PC-3 (cell line): ENCODE results near the gene ANKRD40. TPM values are rescaled to one million over a fixed set of nuclear protein-coding genes. Genes with fewer than 3 reads are reported as not detected.

ENCODE experiments used
- ATAC-seq: fragments of 200-7000 bp; cut with Tn5 transposase; 2 replicates; pipeline ENCODE4 v1.9.1; 2020; ENCODE audit warnings: mild to moderate bottlenecking, moderate library complexity
- BruUV-seq: library from RNA; stranded (reverse); fragments of 400-500 nt; replicated peaks from 2 replicates; lab custom pipeline; 2021; lab: Mats Ljungman, UMichigan
- CTCF ChIA-PET: fragments of 300-600 bp; sonication (Branson Sonifier 250); formaldehyde crosslinking; loops from one replicate; lab custom pipeline; 2022; ENCODE audit warnings: antibody characterized with exemption; lab: Charles Lee
- POLR2A ChIA-PET: fragments of 300-600 bp; sonication (Branson Sonifier 250); formaldehyde crosslinking; loops from one replicate; lab custom pipeline; 2022; ENCODE audit warnings: antibody characterized with exemption; ENCODE audit not compliant: unreplicated experiment; lab: Charles Lee
- DNase-seq: peaks from one replicate; pipeline ENCODE4 v3.0.0-alpha.2; 2015
- H2AFZ ChIP-seq: fragments of 300-600 bp; sonication (generic); 2 replicates; pipeline ENCODE4 v1.6.0; 2016; ENCODE audit warnings: antibody characterized with exemption, low read length
- H3F3A ChIP-seq: fragments of 300-600 bp; sonication (generic); one replicate; pipeline ENCODE4 v1.6.0; 2017; ENCODE audit warnings: antibody characterized with exemption, low read length, control low read depth, mild to moderate bottlenecking; ENCODE audit not compliant: unreplicated experiment
- H3K27ac ChIP-seq: fragments of 300-600 bp; sonication (generic); 2 replicates; pipeline ENCODE4 v1.5.1; 2016; ENCODE audit warnings: mild to moderate bottlenecking, low read length
- H3K27me3 ChIP-seq: fragments of 300-600 bp; sonication (generic); 2 replicates; pipeline ENCODE4 v1.6.1; 2016; ENCODE audit warnings: low read length, mixed read lengths
- H3K36me3 ChIP-seq: fragments of 300-600 bp; sonication (generic); 2 replicates; pipeline ENCODE4 v1.6.1; 2016; ENCODE audit warnings: low read depth, mixed run types, low read length, mixed read lengths
- H3K4me1 ChIP-seq: fragments of 300-600 bp; sonication (generic); 2 replicates; pipeline ENCODE4 v1.5.1; 2016; ENCODE audit warnings: low read length; ENCODE audit not compliant: insufficient read depth
- H3K4me2 ChIP-seq: fragments of 300-600 bp; sonication (generic); 2 replicates; pipeline ENCODE4 v1.6.0; 2016; ENCODE audit warnings: low read length
- H3K4me3 ChIP-seq: fragments of 300-600 bp; sonication (generic); 2 replicates; pipeline ENCODE4 v1.5.1; 2016; ENCODE audit warnings: mild to moderate bottlenecking, low read length, mixed read lengths
- H3K79me2 ChIP-seq: fragments of 300-600 bp; sonication (generic); 2 replicates; pipeline ENCODE4 v1.6.1; 2017; ENCODE audit warnings: low read length, mixed read lengths
- H3K9ac ChIP-seq: fragments of 300-600 bp; sonication (generic); 2 replicates; pipeline ENCODE4 v1.6.0; 2016; ENCODE audit warnings: mild to moderate bottlenecking, low read length
- H3K9me2 ChIP-seq: fragments of 300-600 bp; sonication (generic); replicated peaks from 2 replicates; pipeline ENCODE4 v1.6.1; 2016; ENCODE audit warnings: mixed run types, low read length, mixed read lengths
- H3K9me3 ChIP-seq: fragments of 300-600 bp; sonication (generic); 2 replicates; pipeline ENCODE4 v1.6.1; 2016; ENCODE audit warnings: low read length, mixed read lengths
- H4K20me1 ChIP-seq: fragments of 300-600 bp; sonication (generic); 2 replicates; pipeline ENCODE4 v1.6.1; 2016; ENCODE audit warnings: low read length, mixed read lengths
- EZH2 ChIP-seq: fragments of 300-600 bp; sonication (generic); IDR thresholded peaks from one replicate; pipeline ENCODE4 v1.6.1; 2017; ENCODE audit warnings: antibody characterized with exemption, mild to moderate bottlenecking, low read length; ENCODE audit not compliant: unreplicated experiment
- EZH2phosphoT487 ChIP-seq: fragments of 300-600 bp; sonication (generic); IDR thresholded peaks from 2 replicates; pipeline ENCODE4 v1.6.1; 2018; ENCODE audit warnings: mild to moderate bottlenecking, antibody characterized with exemption, low read length, borderline replicate concordance
- intact Hi-C: fragments of 100-400 bp; cut with micrococcal nuclease; formaldehyde crosslinking; loops from 2 replicates; pipeline ENCODE4 v1.9.0; 2023
- total RNA-seq: library from RNA; depleted of rRNA; stranded (reverse); fragments of >200 nt; gene quantifications from 2 replicates; pipeline ENCODE4 v1.2.3, GENCODE V29; 2014
- TF ChIP-seq, protein P1 (sequence below): fragments of 300-600 bp; sonication (generic); conservative IDR thresholded peaks from 2 replicates; pipeline ENCODE4 v1.5.1; 2017; ENCODE audit warnings: antibody characterized with exemption, low read depth, mild to moderate bottlenecking, low read length

The ANKRD40 gene
- total RNA-seq, 1 experiment from 2014 or later, result 44.2 TPM

DNA sequence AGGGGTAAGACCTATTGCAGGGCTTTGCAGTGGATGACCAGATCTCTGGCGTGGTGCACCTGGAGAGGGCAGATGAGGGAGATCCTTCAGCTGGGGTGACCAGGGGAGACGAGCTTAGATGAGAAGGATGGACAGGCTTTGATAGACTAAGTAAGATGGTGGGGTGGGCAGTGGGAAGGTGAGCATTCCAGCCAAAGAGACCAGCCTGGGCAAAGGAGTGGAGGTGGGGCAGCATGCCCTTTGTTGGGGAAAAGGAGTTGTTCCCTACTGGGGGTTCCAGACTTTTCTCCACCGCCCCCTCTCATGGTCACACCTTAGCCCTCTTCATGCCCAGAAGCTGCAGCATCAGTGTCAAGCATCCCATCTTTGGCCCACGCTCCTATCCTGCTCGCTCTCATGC, 27.6 kb downstream of the ANKRD40 start:
- Histone ChIP-seq H3K9me3 (no peaks in the 10 kb centered on the region), H3K4me2 (no peak overlapping the region), H3K27ac (no peak overlapping the region), H3K4me1 (peaks cover 23% of the 10 kb centered on the region), H3K4me3 (no peak overlapping the region), H2AFZ (no peak overlapping the region), H3K36me3 (0 out of 2 replicates have a peak, but pooled peaks cover 5% of the 10 kb centered on the region), H3K79me2 (no peaks in the 10 kb centered on the region), H3F3A (no peaks in the 10 kb centered on the region), H3K9me2 (no peaks in the 10 kb centered on the region), H3K9ac (no peak overlapping the region), H4K20me1 (no peaks in the 10 kb centered on the region), H3K27me3 (no peaks in the 10 kb centered on the region)
- TF ChIP-seq EZH2phosphoT487 (no peak), EZH2 (no peak)
- TF ChIP-seq, protein P1, sequence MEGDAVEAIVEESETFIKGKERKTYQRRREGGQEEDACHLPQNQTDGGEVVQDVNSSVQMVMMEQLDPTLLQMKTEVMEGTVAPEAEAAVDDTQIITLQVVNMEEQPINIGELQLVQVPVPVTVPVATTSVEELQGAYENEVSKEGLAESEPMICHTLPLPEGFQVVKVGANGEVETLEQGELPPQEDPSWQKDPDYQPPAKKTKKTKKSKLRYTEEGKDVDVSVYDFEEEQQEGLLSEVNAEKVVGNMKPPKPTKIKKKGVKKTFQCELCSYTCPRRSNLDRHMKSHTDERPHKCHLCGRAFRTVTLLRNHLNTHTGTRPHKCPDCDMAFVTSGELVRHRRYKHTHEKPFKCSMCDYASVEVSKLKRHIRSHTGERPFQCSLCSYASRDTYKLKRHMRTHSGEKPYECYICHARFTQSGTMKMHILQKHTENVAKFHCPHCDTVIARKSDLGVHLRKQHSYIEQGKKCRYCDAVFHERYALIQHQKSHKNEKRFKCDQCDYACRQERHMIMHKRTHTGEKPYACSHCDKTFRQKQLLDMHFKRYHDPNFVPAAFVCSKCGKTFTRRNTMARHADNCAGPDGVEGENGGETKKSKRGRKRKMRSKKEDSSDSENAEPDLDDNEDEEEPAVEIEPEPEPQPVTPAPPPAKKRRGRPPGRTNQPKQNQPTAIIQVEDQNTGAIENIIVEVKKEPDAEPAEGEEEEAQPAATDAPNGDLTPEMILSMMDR, result no peak
- ChIA-PET CTCF (no interaction called here), POLR2A (no interaction called here)
- intact Hi-C loops, result no loop called here
- no peak for ATAC-seq
- no peak for DNase-seq
- BruUV-seq, result no TSS peak

DNA sequence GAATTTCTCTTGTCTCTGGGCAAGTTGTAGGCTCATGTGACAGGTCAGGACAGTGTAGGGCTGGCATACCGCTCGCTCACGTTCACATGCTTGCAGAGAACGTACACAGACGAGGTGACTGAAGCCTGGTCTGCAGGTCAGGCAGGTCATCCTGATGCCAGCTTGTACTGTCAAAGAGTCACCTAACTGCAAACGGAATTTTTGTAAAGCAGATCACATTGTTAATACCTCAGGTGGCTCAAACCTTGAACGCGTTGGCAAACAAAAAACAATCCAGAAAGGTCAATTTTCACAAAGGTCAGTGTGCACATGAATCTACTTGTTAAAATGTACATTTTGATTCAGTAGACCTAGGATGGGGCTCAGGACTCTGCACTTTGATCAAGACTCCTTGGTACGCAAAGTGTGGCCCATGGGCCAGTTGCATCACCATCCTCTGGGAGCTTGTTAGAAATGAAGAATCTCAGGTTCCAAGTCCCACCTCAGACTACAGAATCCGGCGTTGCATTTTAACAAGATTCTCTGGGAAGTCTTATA, 28.6 kb downstream of the ANKRD40 start:
- H3K4me1 ChIP-seq, result peaks cover 12% of the 10 kb centered on the region; the same call in 1 of the 2 replicates
- H4K20me1 ChIP-seq, result no peaks in the 10 kb centered on the region
- BruUV-seq, result no TSS peak
- no peak overlapping the region for H3K4me3 ChIP-seq
- H3K9me3 ChIP-seq, result no peaks in the 10 kb centered on the region
- H2AFZ ChIP-seq, result no peak overlapping the region
- intact Hi-C loops, result no loop called here
- ChIA-PET POLR2A (no interaction called here), CTCF (no interaction called here)
- no peaks in the 10 kb centered on the region for H3K27me3 ChIP-seq
- H3K79me2 ChIP-seq, result no peaks in the 10 kb centered on the region
- no peak for DNase-seq
- no peaks in the 10 kb centered on the region for H3K9me2 ChIP-seq
- H3K9ac ChIP-seq, result no peak overlapping the region
- H3K4me2 ChIP-seq, result no peak overlapping the region
- 0 out of 2 replicates have a peak, but pooled peaks cover 5% of the 10 kb centered on the region for H3K36me3 ChIP-seq
- no peak overlapping the region for H3K27ac ChIP-seq
- H3F3A ChIP-seq, result no peaks in the 10 kb centered on the region
- TF ChIP-seq, protein P1, result no peak
- TF ChIP-seq EZH2, result no peak
- no peak for ATAC-seq

DNA sequence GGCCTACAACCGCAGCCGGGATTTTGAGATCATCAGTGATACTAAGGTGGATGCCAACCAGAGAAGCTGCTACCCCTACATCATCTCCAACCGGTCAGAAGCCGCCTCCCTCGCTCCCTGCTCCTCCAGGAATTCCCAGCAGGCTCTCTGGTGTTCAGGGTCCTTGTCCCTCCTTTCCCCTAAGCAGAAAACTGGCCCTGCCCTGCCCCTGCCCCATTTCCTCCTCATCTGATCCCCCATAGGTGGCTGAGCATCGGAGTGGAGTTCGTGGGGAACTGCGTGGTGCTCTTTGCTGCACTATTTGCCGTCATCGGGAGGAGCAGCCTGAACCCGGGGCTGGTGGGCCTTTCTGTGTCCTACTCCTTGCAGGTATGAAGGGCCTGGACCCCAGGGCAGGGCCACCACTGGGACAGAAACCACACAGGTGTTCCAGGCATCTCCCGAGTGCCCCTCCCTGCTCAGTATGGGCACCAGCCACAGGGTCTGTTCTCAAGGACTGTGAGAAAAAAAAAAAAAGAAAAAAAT, 29.8 kb downstream of the ANKRD40 start:
- no peak overlapping the region for H3K4me2 ChIP-seq
- no peak overlapping the region for H3K4me3 ChIP-seq
- peaks cover 19% of the 10 kb centered on the region for H3K4me1 ChIP-seq
- ATAC-seq (no peak), DNase-seq (no peak)
- no TSS peak for BruUV-seq
- H3K36me3 ChIP-seq, result 0 out of 2 replicates have a peak, but pooled peaks cover 5% of the 10 kb centered on the region
- H3K9me3 ChIP-seq, result no peaks in the 10 kb centered on the region
- no peak overlapping the region for H3K27ac ChIP-seq
- TF ChIP-seq, protein P1, result no peak
- TF ChIP-seq EZH2phosphoT487, result no peak
- TF ChIP-seq EZH2, result no peak
- no peaks in the 10 kb centered on the region for H3K27me3 ChIP-seq
- no peaks in the 10 kb centered on the region for H3F3A ChIP-seq
- no peaks in the 10 kb centered on the region for H3K9me2 ChIP-seq
- no peaks in the 10 kb centered on the region for H4K20me1 ChIP-seq
- ChIA-PET POLR2A (no interaction called here), CTCF (no interaction called here)
- H3K9ac ChIP-seq, result no peak overlapping the region
- no peak overlapping the region for H2AFZ ChIP-seq
- H3K79me2 ChIP-seq, result no peaks in the 10 kb centered on the region
- intact Hi-C loops, result no loop called here
